Heart right ventricle (tissue), 12 donors: ENCODE data around the gene BRPF1. TPM values are rescaled to one million over a fixed set of nuclear protein-coding genes. Genes with fewer than 3 reads are reported as not detected.

Source experiments
- polyA plus RNA-seq, 2 donors: library from polyadenylated mRNA; stranded (reverse); fragments of 200-250 nt; gene quantifications; one replicate each; pipeline ENCODE4 v1.2.3, GENCODE V29; 2013
- total RNA-seq, 10 donors: library from RNA; stranded (reverse); fragmentation: NEBNext Ultra II Directional in 3 of 10; extraction: Animal tissue kit (Norgen Biotek cat#: 25700) in 3 of 10; gene quantifications; one replicate each; pipeline versions ENCODE4 v1.2.1 to v1.2.4, GENCODE V29; 2021 to 2023
- donor health status: ischemic (EF 13 %, LVEDD 7.1; RV severe dilation, severe dysfunction).
- donor health status: healthy with polysubstance abuse.
- donor health status: DM: no; HTN: yes; CAD: no.
- donor health status: DM: no; HTN: no; CAD: no.
- donor health status: ischemic (EF 25% LVEDD 6.9; RV normal size, moderate dysfunction).
- donor health status: ischemic (EF 25% LVEDD 5.7; RV mildly dilated, moderate dysfunction).
- donor health status: healthy.
- donor health status: nonischemic (EF 11% LVEDD 7.7; RV severe dilation, severe dysfunction).
- donor health status: DM: yes; HTN: yes; CAD: no.
- donor health status: PGD.
- donor health status: ischemic (EF 29% LVEDD 5.4; RV normal size, mild dysfunction).
- donor health status: nonischemic (EF 23%, LVEDD 6.1; RV moderate dilation, normal function).

BRPF1 gene
- total and polyA plus RNA-seq, 12 donors, result 7.3 to 15.1 (median 8.7) TPM

Other genes with a start within 250 kb of the BRPF1 start
- not detected for gene LHFPL4, start 177.9 kb upstream of the BRPF1 start, total RNA-seq
- not detected for gene LHFPL4, start 177.9 kb upstream of the BRPF1 start, polyA plus RNA-seq
- 10 to 100 TPM; 28.9 to 49.6 (median 38.6) TPM for gene MTMR14, start 82.2 kb upstream of the BRPF1 start, total RNA-seq
- 10 to 100 TPM; 24.2 to 48.4 TPM for gene MTMR14, start 82.2 kb upstream of the BRPF1 start, polyA plus RNA-seq
- gene CPNE9, start 27.9 kb upstream of the BRPF1 start, total RNA-seq, result under 1 TPM in 1 of 10 donors, not detected in 9; 0.46 TPM
- gene CPNE9, start 27.9 kb upstream of the BRPF1 start, polyA plus RNA-seq, result not detected
- 10 to 100 TPM in 3 of 10 donors, 1 to 10 TPM in 7; 5.2 to 10.8 (median 8.0) TPM for gene OGG1, start 18.2 kb downstream of the BRPF1 start, total RNA-seq
- 10 to 100 TPM; 11.3 to 15.1 TPM for gene OGG1, start 18.2 kb downstream of the BRPF1 start, polyA plus RNA-seq
- gene CAMK1, start 38.2 kb downstream of the BRPF1 start, total RNA-seq, result 10 to 100 TPM in 4 of 10 donors, 1 to 10 TPM in 6; 6.2 to 19.5 (median 8.3) TPM
- 10 to 100 TPM; 18.3 to 27.1 TPM for gene CAMK1, start 38.2 kb downstream of the BRPF1 start, polyA plus RNA-seq
- gene TADA3, start 60.7 kb downstream of the BRPF1 start, total RNA-seq, result 10 to 100 TPM; 38.5 to 59.6 (median 42.9) TPM
- 10 to 100 TPM; 48.7 to 51.4 TPM for gene TADA3, start 60.7 kb downstream of the BRPF1 start, polyA plus RNA-seq
- 100 to 1,000 TPM in 1 of 10 donors, 10 to 100 TPM in 9; 40.6 to 111 (median 55.0) TPM for gene ARPC4, start 61.3 kb downstream of the BRPF1 start, total RNA-seq
- 100 to 1,000 TPM in 1 of 2 donors, 10 to 100 TPM in 1; 27.9 to 104 TPM for gene ARPC4, start 61.3 kb downstream of the BRPF1 start, polyA plus RNA-seq
- gene TTLL3, start 78.5 kb downstream of the BRPF1 start, total RNA-seq, result 10 to 100 TPM in 7 of 10 donors, 1 to 10 TPM in 3; 8.7 to 20.5 (median 13.7) TPM
- gene TTLL3, start 78.5 kb downstream of the BRPF1 start, polyA plus RNA-seq, result 10 to 100 TPM in 1 of 2 donors, 1 to 10 TPM in 1; 6.7 to 35.0 TPM
- gene RPUSD3, start 112.3 kb downstream of the BRPF1 start, total RNA-seq, result 10 to 100 TPM; 26.4 to 42.3 (median 29.4) TPM
- gene RPUSD3, start 112.3 kb downstream of the BRPF1 start, polyA plus RNA-seq, result 10 to 100 TPM; 43.4 to 45.7 TPM
- gene CIDEC, start 148.5 kb downstream of the BRPF1 start, total RNA-seq, result 10 to 100 TPM in 2 of 10 donors, 1 to 10 TPM in 5, under 1 TPM in 2, not detected in 1; 0.27 to 18.3 (median 4.4) TPM
- gene CIDEC, start 148.5 kb downstream of the BRPF1 start, polyA plus RNA-seq, result 10 to 100 TPM in 1 of 2 donors, 1 to 10 TPM in 1; 8.0 to 25.3 TPM
- gene JAGN1, start 158.9 kb downstream of the BRPF1 start, total RNA-seq, result 10 to 100 TPM; 13.8 to 25.0 (median 18.0) TPM
- gene JAGN1, start 158.9 kb downstream of the BRPF1 start, polyA plus RNA-seq, result 10 to 100 TPM; 23.2 to 69.3 TPM
- gene IL17RE, start 171.1 kb downstream of the BRPF1 start, total RNA-seq, result 1 to 10 TPM in 4 of 10 donors, under 1 TPM in 6; 0.16 to 2.3 (median 0.92) TPM
- gene IL17RE, start 171.1 kb downstream of the BRPF1 start, polyA plus RNA-seq, result 1 to 10 TPM; 1.3 to 1.6 TPM
- gene IL17RC, start 185.4 kb downstream of the BRPF1 start, total RNA-seq, result 10 to 100 TPM; 18.6 to 36.2 (median 27.9) TPM
- gene IL17RC, start 185.4 kb downstream of the BRPF1 start, polyA plus RNA-seq, result 10 to 100 TPM; 40.7 to 62.3 TPM
- gene CRELD1, start 202.1 kb downstream of the BRPF1 start, total RNA-seq, result 10 to 100 TPM; 49.5 to 76.5 (median 65.4) TPM
- 10 to 100 TPM; 58.0 to 92.1 TPM for gene CRELD1, start 202.1 kb downstream of the BRPF1 start, polyA plus RNA-seq
- gene PRRT3, start 220.7 kb downstream of the BRPF1 start, total RNA-seq, result 1 to 10 TPM in 6 of 10 donors, under 1 TPM in 4; 0.45 to 2.0 (median 1.4) TPM
- gene PRRT3, start 220.7 kb downstream of the BRPF1 start, polyA plus RNA-seq, result under 1 TPM; 0.54 to 0.95 TPM